Thyroid gland (tissue), 4 donors: ENCODE data around the gene HOXD10. TPM values are rescaled to one million over a fixed set of nuclear protein-coding genes. Genes with fewer than 3 reads are reported as not detected.

Source experiments
- DNase-seq, 2 donors: peaks; one replicate each; pipeline ENCODE4 v3.0.0-alpha.2; 2019
- H3K27ac ChIP-seq, 3 donors: fragments of 200-600 bp; sonication (generic); 1 replicate in 2 of 3; 2 replicates in 1 of 3; pipeline ENCODE4 v1.5.1; 2016 to 2019; ENCODE audit warnings: mild to moderate bottlenecking in 1 of 3, moderate library complexity in 1 of 3
- H3K27me3 ChIP-seq: fragments of 200-600 bp; sonication (generic); one replicate; pipeline ENCODE4 v1.5.1; 2019
- H3K36me3 ChIP-seq, 2 donors: fragments of 200-600 bp; sonication (generic); one replicate each; pipeline ENCODE4 v1.5.1; 2016 to 2019
- H3K4me1 ChIP-seq, 2 donors: fragments of 200-600 bp; sonication (generic); one replicate each; pipeline ENCODE4 v1.5.1; 2017 to 2019
- H3K4me3 ChIP-seq, 3 donors: fragments of 200-600 bp; sonication (generic); replicated peaks in 1 of 3; 1 replicate in 2 of 3; 2 replicates in 1 of 3; pipeline ENCODE4 v1.5.1; 2016; ENCODE audit warnings: mild to moderate bottlenecking in 1 of 3
- H3K9me3 ChIP-seq: fragments of 200-600 bp; sonication (generic); one replicate; pipeline ENCODE4 v1.5.1; 2017
- POLR2A ChIP-seq, 2 donors: fragments of 450-650 bp; IDR thresholded peaks; one replicate each; pipeline ENCODE4 v1.6.1; 2017; ENCODE audit warnings: antibody characterized with exemption in 2 of 2, mild to moderate bottlenecking in 2 of 2, moderate library complexity in 1 of 2
- WGBS, 2 donors: methylation state at CpG; one replicate each; pipeline ENCODE4 v1.1.5; 2017; 5-methylcytosine and 5-hydroxymethylcytosine counted together
- intact Hi-C: fragments of 100-400 bp; cut with DNase I; formaldehyde crosslinking; loops from one replicate; pipeline ENCODE4 v1.15.1; 2023
- total RNA-seq, 4 donors: library from RNA; depleted of rRNA; stranded (reverse); fragments of >200 nt; gene quantifications; one replicate each; pipeline ENCODE4 v1.2.3, GENCODE V29; 2016
- TF ChIP-seq, protein P1 (sequence below), 6 experiments: fragments of 200-600 bp in 3 of 6; fragments of 450-650 bp in 3 of 6; sonication (generic) in 3 of 6; IDR thresholded peaks; one replicate each; pipeline ENCODE4 v1.5.1; 2016 to 2019; ENCODE audit warnings: antibody characterized with exemption in 6 of 6, mild to moderate bottlenecking in 2 of 6, inconsistent platforms in 1 of 6, moderate library complexity in 1 of 6

HOXD10 gene
- total RNA-seq, 4 donors from 2014 or later, result 0.33 to 0.54 TPM; not detected in 2

DNA sequence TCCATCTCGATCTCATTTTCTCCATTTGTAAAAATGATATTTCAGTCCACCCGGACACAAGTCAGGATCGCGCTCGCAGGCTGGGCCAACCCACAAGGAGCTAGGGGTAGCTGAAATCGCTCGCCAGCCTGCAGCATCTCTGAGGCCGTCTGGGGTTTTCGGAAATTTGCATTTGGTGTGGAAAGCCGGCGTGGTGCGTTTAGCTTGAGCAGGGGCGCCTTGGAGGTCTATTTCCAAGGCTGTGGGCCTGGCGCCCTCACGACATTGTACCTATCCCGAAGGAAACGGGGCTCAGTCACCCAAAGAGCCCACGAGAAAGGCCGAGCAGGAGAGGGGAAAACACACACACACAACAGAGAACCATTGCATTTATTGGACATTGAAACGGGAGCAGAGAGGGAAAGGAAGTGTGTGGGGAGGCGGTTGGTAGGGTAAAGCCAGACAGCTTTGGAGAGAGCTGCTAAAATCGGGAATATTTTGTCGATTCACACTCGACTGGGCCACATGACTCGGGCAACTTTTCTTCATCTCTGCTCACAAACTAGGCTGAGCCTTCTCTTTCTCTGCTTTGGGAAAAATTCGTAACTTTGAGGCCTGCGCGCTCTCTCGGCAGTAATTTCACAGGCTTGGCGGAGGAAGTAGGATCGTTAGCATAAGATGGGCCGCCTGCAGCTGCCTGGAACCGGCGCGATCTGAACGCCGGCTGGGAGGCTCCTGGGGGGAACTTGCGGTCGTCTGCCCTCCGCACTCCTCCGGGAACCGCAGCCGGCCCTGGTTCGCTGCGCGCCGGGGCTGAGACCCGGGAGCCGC lies 11.8 kb downstream of the HOXD10 start:
- peak overlapping the region in 1 of 3 donors; percentile 36 for H3K27ac ChIP-seq
- H3K36me3 ChIP-seq, result no peaks in the 10 kb centered on the region
- no peaks in the 10 kb centered on the region for H3K9me3 ChIP-seq
- no peak for DNase-seq
- intact Hi-C loops, result loop anchor here (5.0 to 10.0 kb wide), 3 partner anchors 429 to 1016 kb away; no protein-coding TSS in a partner anchor
- 16 to 22% methylated on average over 41 to 49 of the region's 49 CpGs for WGBS, 2 donors
- H3K4me3 ChIP-seq, result no peak overlapping the region
- TF ChIP-seq, protein P1, sequence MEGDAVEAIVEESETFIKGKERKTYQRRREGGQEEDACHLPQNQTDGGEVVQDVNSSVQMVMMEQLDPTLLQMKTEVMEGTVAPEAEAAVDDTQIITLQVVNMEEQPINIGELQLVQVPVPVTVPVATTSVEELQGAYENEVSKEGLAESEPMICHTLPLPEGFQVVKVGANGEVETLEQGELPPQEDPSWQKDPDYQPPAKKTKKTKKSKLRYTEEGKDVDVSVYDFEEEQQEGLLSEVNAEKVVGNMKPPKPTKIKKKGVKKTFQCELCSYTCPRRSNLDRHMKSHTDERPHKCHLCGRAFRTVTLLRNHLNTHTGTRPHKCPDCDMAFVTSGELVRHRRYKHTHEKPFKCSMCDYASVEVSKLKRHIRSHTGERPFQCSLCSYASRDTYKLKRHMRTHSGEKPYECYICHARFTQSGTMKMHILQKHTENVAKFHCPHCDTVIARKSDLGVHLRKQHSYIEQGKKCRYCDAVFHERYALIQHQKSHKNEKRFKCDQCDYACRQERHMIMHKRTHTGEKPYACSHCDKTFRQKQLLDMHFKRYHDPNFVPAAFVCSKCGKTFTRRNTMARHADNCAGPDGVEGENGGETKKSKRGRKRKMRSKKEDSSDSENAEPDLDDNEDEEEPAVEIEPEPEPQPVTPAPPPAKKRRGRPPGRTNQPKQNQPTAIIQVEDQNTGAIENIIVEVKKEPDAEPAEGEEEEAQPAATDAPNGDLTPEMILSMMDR (IDR thresholded peaks at IDR 0.05), result no peak
- no peak for TF ChIP-seq POLR2A (IDR thresholded peaks at IDR 0.05)
- H3K27me3 ChIP-seq, result peaks cover 70% of the 10 kb centered on the region
- peaks cover 5 to 15% of the 10 kb centered on the region in 2 donors for H3K4me1 ChIP-seq

GRCh38 chr2:176128982-176129796 lies 12.6 kb downstream of the HOXD10 start, which contains the start of gene HOXD8:
Gene HOXD8, plus strand, starts transcription at chr2:176129705. Its CDS starts 662 bp downstream, at chr2:176130367.
- H3K4me3 ChIP-seq, result peak within 1 kb of the TSS in 1 of 3 donors; percentile 23
- H3K9me3 ChIP-seq, result no peaks in the 10 kb centered on the region
- H3K36me3 ChIP-seq, result no peaks in the 10 kb centered on the region
- WGBS, 2 donors, result 4 to 6% methylated on average over 23 to 36 of the region's 64 CpGs
- peak within 1 kb of the TSS; percentile 12 to 54 (median 50) for H3K27ac ChIP-seq
- intact Hi-C loops, result loop anchor here (5.0 to 10.0 kb wide), 3 partner anchors 428 to 1016 kb away; no protein-coding TSS in a partner anchor
- H3K4me1 ChIP-seq, result peaks cover 5 to 14% of the 10 kb centered on the region in 2 donors
- H3K27me3 ChIP-seq, result peaks cover 68% of the 10 kb centered on the region
- no peak for TF ChIP-seq POLR2A (IDR thresholded peaks at IDR 0.05)
- TF ChIP-seq, protein P1 (IDR thresholded peaks at IDR 0.05), result no peak
- DNase-seq, result peak in 1 of 2 donors; percentile 32

DNA sequence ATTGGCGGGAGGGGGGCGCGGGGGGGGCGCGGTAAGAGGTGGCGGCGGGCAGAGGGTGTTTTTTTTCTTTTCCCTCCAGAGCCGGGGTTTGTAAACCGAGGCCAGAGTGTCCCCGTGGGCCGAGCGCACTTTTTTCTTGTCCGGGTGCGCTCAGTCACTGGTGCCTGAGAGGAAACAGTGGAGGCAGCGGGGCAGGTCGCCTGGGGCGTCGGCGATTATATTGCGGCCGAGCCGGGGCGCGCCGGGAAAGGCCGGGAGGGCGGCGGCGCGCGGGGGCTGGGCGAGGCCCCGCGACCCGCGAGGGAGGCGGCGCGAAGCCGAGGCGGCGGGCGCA lies 13.2 kb downstream of the HOXD10 start:
- TF ChIP-seq, protein P1 (IDR thresholded peaks at IDR 0.05), result no peak
- TF ChIP-seq POLR2A (IDR thresholded peaks at IDR 0.05), result no peak
- Histone ChIP-seq H3K27me3 (peaks cover 68% of the 10 kb centered on the region), H3K4me1 (peaks cover 5 to 14% of the 10 kb centered on the region in 2 donors), H3K36me3 (no peaks in the 10 kb centered on the region), H3K27ac (peak overlapping the region in 2 of 3 donors; percentile 4 to 36), H3K4me3 (peak overlapping the region in 1 of 3 donors; percentile 19), H3K9me3 (no peaks in the 10 kb centered on the region)
- intact Hi-C loops, result loop anchor here (5.0 to 10.0 kb wide), 3 partner anchors 428 to 1015 kb away; no protein-coding TSS in a partner anchor
- WGBS, 2 donors, result 0 to 14% methylated on average over 11 to 13 of the region's 43 CpGs
- DNase-seq, result no peak

DNA sequence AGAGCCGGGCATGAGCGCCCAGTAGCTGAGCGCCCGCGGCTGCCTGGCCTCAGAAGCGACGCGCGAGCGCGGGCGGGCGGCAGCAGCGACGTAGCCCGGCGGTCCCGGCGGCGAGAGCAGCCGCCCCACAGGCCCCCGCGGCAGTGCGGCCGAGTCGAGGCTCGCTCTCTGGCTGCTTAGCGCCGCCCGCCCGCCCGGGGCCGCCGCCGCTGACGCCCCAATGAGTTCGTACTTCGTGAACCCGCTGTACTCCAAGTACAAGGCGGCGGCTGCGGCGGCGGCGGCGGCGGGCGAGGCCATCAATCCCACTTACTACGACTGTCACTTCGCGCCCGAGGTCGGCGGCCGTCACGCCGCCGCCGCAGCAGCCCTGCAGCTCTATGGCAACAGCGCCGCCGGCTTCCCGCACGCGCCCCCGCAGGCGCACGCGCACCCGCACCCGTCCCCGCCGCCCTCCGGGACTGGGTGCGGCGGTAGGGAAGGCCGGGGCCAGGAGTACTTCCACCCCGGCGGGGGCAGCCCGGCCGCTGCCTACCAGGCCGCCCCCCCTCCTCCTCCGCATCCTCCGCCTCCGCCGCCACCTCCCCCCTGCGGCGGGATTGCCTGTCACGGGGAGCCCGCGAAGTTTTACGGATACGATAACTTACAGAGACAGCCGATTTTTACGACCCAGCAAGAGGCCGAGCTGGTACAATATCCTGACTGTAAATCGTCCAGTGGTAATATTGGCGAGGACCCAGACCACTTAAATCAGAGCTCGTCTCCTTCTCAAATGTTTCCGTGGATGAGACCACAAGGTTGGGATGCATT lies 13.8 kb downstream of the HOXD10 start:
- TF ChIP-seq, protein P1 (IDR thresholded peaks at IDR 0.05), result no peak
- no peak for TF ChIP-seq POLR2A (IDR thresholded peaks at IDR 0.05)
- Histone ChIP-seq H3K36me3 (no peaks in the 10 kb centered on the region), H3K27ac (peak overlapping the region; percentile 12 to 54 (median 50)), H3K9me3 (no peaks in the 10 kb centered on the region), H3K27me3 (peaks cover 67% of the 10 kb centered on the region), H3K4me3 (peak overlapping the region in 1 of 3 donors; percentile 23), H3K4me1 (peaks cover 5 to 14% of the 10 kb centered on the region in 2 donors)
- intact Hi-C loops, result no loop called here
- 3 to 8% methylated on average over 21 to 60 of the region's 100 CpGs for WGBS, 2 donors
- no peak for DNase-seq
